Endodermal cell (in vitro differentiated cells): ENCODE data around the gene COLEC11. TPM values are rescaled to one million over a fixed set of nuclear protein-coding genes. Genes with fewer than 3 reads are reported as not detected.

Experiments used
- DNase-seq: peaks from one replicate; pipeline ENCODE4 v3.0.0-alpha.2; 2017
- H3K27ac ChIP-seq: 2 replicates; pipeline ENCODE4 v1.5.1; 2013; ENCODE audit warnings: mild to moderate bottlenecking, low read depth, low read length, moderate library complexity
- H3K27me3 ChIP-seq: 2 replicates; pipeline ENCODE4 v1.6.1; 2013; ENCODE audit warnings: mild to moderate bottlenecking, low read length, moderate library complexity; ENCODE audit not compliant: insufficient read depth, control insufficient read depth, poor library complexity, severe bottlenecking
- H3K36me3 ChIP-seq: 2 replicates; pipeline ENCODE4 v1.7.0; 2013; ENCODE audit warnings: mild to moderate bottlenecking, low read length, moderate library complexity; ENCODE audit not compliant: control insufficient read depth, insufficient read depth
- H3K4me1 ChIP-seq: one replicate; pipeline ENCODE4 v1.7.0; 2013; ENCODE audit warnings: low read length; ENCODE audit not compliant: control insufficient read depth, insufficient read depth
- H3K4me3 ChIP-seq: 2 replicates; pipeline ENCODE4 v1.5.1; 2013; ENCODE audit warnings: mild to moderate bottlenecking, low read length, moderate library complexity
- H3K9ac ChIP-seq: 2 replicates; pipeline ENCODE4 v1.6.1; 2013; ENCODE audit warnings: mild to moderate bottlenecking, low read length, moderate library complexity; ENCODE audit not compliant: poor library complexity, severe bottlenecking; ENCODE audit errors: extremely low read depth
- H3K9me3 ChIP-seq: 2 replicates; pipeline ENCODE4 v1.6.1; 2013; ENCODE audit warnings: mild to moderate bottlenecking, low read length, moderate library complexity; ENCODE audit not compliant: control insufficient read depth
- H3K27ac Mint-ChIP-seq: 2 replicates; pipeline ENCODE4 v1.8.0; 2020; ENCODE audit warnings: mixed read lengths
- H3K27me3 Mint-ChIP-seq: 2 replicates; pipeline ENCODE4 v1.8.0; 2021; ENCODE audit warnings: mild to moderate bottlenecking, mixed read lengths; ENCODE audit not compliant: insufficient read depth
- H3K36me3 Mint-ChIP-seq: 2 replicates; pipeline ENCODE4 v1.8.0; 2020; ENCODE audit warnings: low read depth, mixed read lengths
- H3K4me1 Mint-ChIP-seq: 2 replicates; pipeline ENCODE4 v1.8.0; 2020; ENCODE audit warnings: mixed read lengths
- H3K4me3 Mint-ChIP-seq: 2 replicates; pipeline ENCODE4 v1.8.0; 2020; ENCODE audit warnings: mild to moderate bottlenecking, moderate library complexity, mixed read lengths
- H3K9me3 Mint-ChIP-seq: 2 replicates; pipeline ENCODE4 v1.8.0; 2020; ENCODE audit warnings: mild to moderate bottlenecking, mixed read lengths
- CTCF ChIP-seq: fragments of 200-600 bp; sonication (generic); conservative IDR thresholded peaks from 2 replicates; pipeline ENCODE4 v1.5.0; 2021; ENCODE audit warnings: antibody characterized with exemption, mild to moderate bottlenecking
- WGBS, 2 experiments: methylation state at CpG; one replicate each; pipeline versions ENCODE4 v1.1.5 to v1.1.7; 2013; ENCODE audit warnings: missing lambda C conversion rate in 2 of 2, mixed read lengths in 1 of 2; ENCODE audit not compliant: insufficient coverage in 1 of 2, insufficient read length in 1 of 2; 5-methylcytosine and 5-hydroxymethylcytosine counted together
- total RNA-seq, 2 donors: library from RNA; stranded (reverse); fragmentation: NEBNext Ultra II Directional in 1 of 2; extraction: Animal tissue kit (Norgen Biotek cat#: 25700) in 1 of 2; gene quantifications; 2 replicates in 1 of 2; 3 replicates in 1 of 2; pipeline ENCODE4 v1.2.1, GENCODE V29; 2021

Gene COLEC11
- total RNA-seq, 2 donors from 2014 or later, result 1.1 to 1.5 TPM

GRCh38 chr2:3596901-3597417, 2.0 kb downstream of the COLEC11 start:
- H3K9ac ChIP-seq, result no peak overlapping the region
- peaks cover 19% of the 10 kb centered on the region for H3K27me3 Mint-ChIP-seq
- TF ChIP-seq CTCF, result no peak
- H3K27ac Mint-ChIP-seq, result no peak overlapping the region
- WGBS, 2 experiments, result 92 to 96% methylated on average over 13 to 16 of the region's 16 CpGs
- H3K27ac ChIP-seq, result no peak overlapping the region
- peaks cover 10% of the 10 kb centered on the region for H3K36me3 Mint-ChIP-seq
- no peak overlapping the region for H3K4me3 ChIP-seq
- H3K4me1 ChIP-seq, result peaks cover 9% of the 10 kb centered on the region
- DNase-seq, result no peak
- H3K9me3 ChIP-seq, result no peaks in the 10 kb centered on the region
- no peaks in the 10 kb centered on the region for H3K36me3 ChIP-seq
- peaks cover 23% of the 10 kb centered on the region for H3K4me1 Mint-ChIP-seq
- no peak overlapping the region for H3K4me3 Mint-ChIP-seq
- H3K27me3 ChIP-seq, result no peaks in the 10 kb centered on the region
- peaks cover 13% of the 10 kb centered on the region for H3K9me3 Mint-ChIP-seq

- H3K4me3 ChIP-seq, result no peak overlapping the region
- no peak overlapping the region for H3K4me3 Mint-ChIP-seq
Observed at GRCh38 chr2:3597567-3597966, 2.7 kb downstream of the COLEC11 start.

GRCh38 chr2:3598197-3598910, 3.4 kb downstream of the COLEC11 start:
- Histone ChIP-seq H3K9me3 (no peaks in the 10 kb centered on the region), H3K27ac (no peak overlapping the region), H3K4me3 (no peak overlapping the region), H3K4me1 (peaks cover 9% of the 10 kb centered on the region), H3K27me3 (no peaks in the 10 kb centered on the region), H3K36me3 (no peaks in the 10 kb centered on the region), H3K9ac (no peak overlapping the region)
- TF ChIP-seq CTCF, result no peak
- 84 to 85% methylated on average over 5 to 20 of the region's 22 CpGs for WGBS, 2 experiments
- Mint-ChIP-seq H3K27ac (no peak overlapping the region), H3K9me3 (peaks cover 2% of the 10 kb centered on the region), H3K4me1 (peaks cover 23% of the 10 kb centered on the region), H3K4me3 (no peak overlapping the region), H3K27me3 (peaks cover 28% of the 10 kb centered on the region), H3K36me3 (peaks cover 2% of the 10 kb centered on the region)
- no peak for DNase-seq

More at GRCh38 chr2:3597567-3597966, 2.7 kb downstream of the COLEC11 start:
- no peak for TF ChIP-seq CTCF
- Mint-ChIP-seq H3K9me3 (peaks cover 9% of the 10 kb centered on the region), H3K27me3 (peaks cover 23% of the 10 kb centered on the region), H3K4me1 (peaks cover 23% of the 10 kb centered on the region), H3K36me3 (peaks cover 9% of the 10 kb centered on the region), H3K27ac (no peak overlapping the region)
- WGBS, 2 experiments, result 95 to 100% methylated on average over 1 to 6 of the region's 6 CpGs
- no peaks in the 10 kb centered on the region for H3K9me3 ChIP-seq
- DNase-seq, result no peak
- H3K36me3 ChIP-seq, result no peaks in the 10 kb centered on the region
- no peak overlapping the region for H3K9ac ChIP-seq
- no peaks in the 10 kb centered on the region for H3K27me3 ChIP-seq
- peaks cover 9% of the 10 kb centered on the region for H3K4me1 ChIP-seq
- no peak overlapping the region for H3K27ac ChIP-seq
